ENCODE measurements around the gene XPR1.

GRCh38 chr1:180615493-180616290 lies 16.1 kb upstream of the XPR1 start:
- TF ChIP-seq, protein P1, sequence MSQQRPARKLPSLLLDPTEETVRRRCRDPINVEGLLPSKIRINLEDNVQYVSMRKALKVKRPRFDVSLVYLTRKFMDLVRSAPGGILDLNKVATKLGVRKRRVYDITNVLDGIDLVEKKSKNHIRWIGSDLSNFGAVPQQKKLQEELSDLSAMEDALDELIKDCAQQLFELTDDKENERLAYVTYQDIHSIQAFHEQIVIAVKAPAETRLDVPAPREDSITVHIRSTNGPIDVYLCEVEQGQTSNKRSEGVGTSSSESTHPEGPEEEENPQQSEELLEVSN (IDR thresholded peaks at IDR 0.05): no peak
- TF ChIP-seq CBX5 (IDR thresholded peaks at IDR 0.05; ENCODE audit: low read depth, low read length) (no peak), POLR2AphosphoS5 (IDR thresholded peaks at IDR 0.05; ENCODE audit: low read depth, low read length) (no peak), TAF7 (optimal IDR thresholded peaks at IDR 0.05; ENCODE audit: borderline replicate concordance, low read depth, low read length) (no peak), POLR2A (IDR thresholded peaks at IDR 0.05; ENCODE audit: control extremely low read depth in 1 of 2, low read depth in 2 of 2, low read length in 2 of 2) (no peak), SRF (IDR thresholded peaks at IDR 0.05; ENCODE audit: low read depth, low read length) (no peak), EZH2 (IDR thresholded peaks at IDR 0.05; ENCODE audit: low read depth, low read length, severe bottlenecking) (no peak), MAX (IDR thresholded peaks at IDR 0.05) (no peak), RNF2 (IDR thresholded peaks at IDR 0.05; ENCODE audit: borderline replicate concordance, low read depth, low read length, missing control alignments, poor library complexity, severe bottlenecking) (no peak), SP1 (IDR thresholded peaks at IDR 0.05; ENCODE audit: low read depth, low read length) (no peak), SIRT6 (IDR thresholded peaks at IDR 0.05; ENCODE audit: low read length) (no peak), SIN3A (conservative IDR thresholded peaks at IDR 0.05 in 1 of 2, IDR thresholded peaks at IDR 0.05 in 1 of 2; ENCODE audit: low read depth in 1 of 2, low read length in 2 of 2) (no peak)
- TF ChIP-seq, protein P2, sequence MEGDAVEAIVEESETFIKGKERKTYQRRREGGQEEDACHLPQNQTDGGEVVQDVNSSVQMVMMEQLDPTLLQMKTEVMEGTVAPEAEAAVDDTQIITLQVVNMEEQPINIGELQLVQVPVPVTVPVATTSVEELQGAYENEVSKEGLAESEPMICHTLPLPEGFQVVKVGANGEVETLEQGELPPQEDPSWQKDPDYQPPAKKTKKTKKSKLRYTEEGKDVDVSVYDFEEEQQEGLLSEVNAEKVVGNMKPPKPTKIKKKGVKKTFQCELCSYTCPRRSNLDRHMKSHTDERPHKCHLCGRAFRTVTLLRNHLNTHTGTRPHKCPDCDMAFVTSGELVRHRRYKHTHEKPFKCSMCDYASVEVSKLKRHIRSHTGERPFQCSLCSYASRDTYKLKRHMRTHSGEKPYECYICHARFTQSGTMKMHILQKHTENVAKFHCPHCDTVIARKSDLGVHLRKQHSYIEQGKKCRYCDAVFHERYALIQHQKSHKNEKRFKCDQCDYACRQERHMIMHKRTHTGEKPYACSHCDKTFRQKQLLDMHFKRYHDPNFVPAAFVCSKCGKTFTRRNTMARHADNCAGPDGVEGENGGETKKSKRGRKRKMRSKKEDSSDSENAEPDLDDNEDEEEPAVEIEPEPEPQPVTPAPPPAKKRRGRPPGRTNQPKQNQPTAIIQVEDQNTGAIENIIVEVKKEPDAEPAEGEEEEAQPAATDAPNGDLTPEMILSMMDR (IDR thresholded peaks at IDR 0.05; ENCODE audit: control extremely low read depth in 1 of 3, insufficient read depth in 1 of 3, low read depth in 1 of 3, low read length in 3 of 3): no peak
- TF ChIP-seq, protein P3, sequence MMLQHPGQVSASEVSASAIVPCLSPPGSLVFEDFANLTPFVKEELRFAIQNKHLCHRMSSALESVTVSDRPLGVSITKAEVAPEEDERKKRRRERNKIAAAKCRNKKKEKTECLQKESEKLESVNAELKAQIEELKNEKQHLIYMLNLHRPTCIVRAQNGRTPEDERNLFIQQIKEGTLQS (IDR thresholded peaks at IDR 0.05; ENCODE audit: insufficient read depth, low read depth, low read length): no peak

All from H1 (cell line).